HTR-8/SVneo (cell line): ENCODE data around the gene DCDC2.
"Not testable (repeated sequence)": the region's sequence is repeated elsewhere in the genome, so short reads cannot be mapped to it uniquely, and the experiment has no call there.

ENCODE experiments used
- DNase-seq: peaks from one replicate; pipeline ENCODE4 v3.0.0; 2011; ENCODE audit warnings: low spot score, mixed read lengths; ENCODE audit not compliant: insufficient read length
- FAIRE-seq: peaks from 2 replicates; lab custom pipeline; 2011; peaks lifted over from hg19 to GRCh38; lab: Jason Lieb, UNC

DCDC2 gene

GRCh38 chr6:24381476-24382219 is 23.8 kb upstream of the DCDC2 start:
- no peak for FAIRE-seq

GRCh38 chr6:24378473-24379097 is 20.7 kb upstream of the DCDC2 start:
- FAIRE-seq = no peak
- DNase-seq = no peak

More at GRCh38 chr6:24381476-24382219, 23.8 kb upstream of the DCDC2 start:
- no peak for DNase-seq

- DNase-seq (no peak), FAIRE-seq (no peak)
These were observed 19.0 kb upstream of the DCDC2 start for GRCh38 chr6:24376871-24377270.

- FAIRE-seq = no peak
- DNase-seq = no peak
These were observed 16.8 kb upstream of the DCDC2 start for GRCh38 chr6:24374612-24375011.

GRCh38 chr6:24365103-24365633 is 7.3 kb upstream of the DCDC2 start:
- not testable (repeated sequence) for FAIRE-seq, DNase-seq

GRCh38 chr6:24362363-24362762 is 4.5 kb upstream of the DCDC2 start:
- not testable (repeated sequence) for FAIRE-seq, DNase-seq

GRCh38 chr6:24359640-24360454 is 2.0 kb upstream of the DCDC2 start:
- peak; percentile 97 for FAIRE-seq

GRCh38 chr6:24358219-24358821 is 461 bp upstream of the DCDC2 start:
- DNase-seq (no peak), FAIRE-seq (no peak)

More at GRCh38 chr6:24359640-24360454, 2.0 kb upstream of the DCDC2 start:
- peak; percentile 64 for DNase-seq

GRCh38 chr6:24356310-24356973 is 1.4 kb downstream of the DCDC2 start:
- DNase-seq = no peak

GRCh38 chr6:24355393-24355792 is 2.5 kb downstream of the DCDC2 start:
- no peak for DNase-seq
- FAIRE-seq = no peak

More at GRCh38 chr6:24356310-24356973, 1.4 kb downstream of the DCDC2 start:
- FAIRE-seq = no peak

- FAIRE-seq = no peak
- no peak for DNase-seq
These were observed 4.0 kb downstream of the DCDC2 start for GRCh38 chr6:24353861-24354260.

GRCh38 chr6:24352434-24352833 is 5.4 kb downstream of the DCDC2 start:
- DNase-seq (no peak), FAIRE-seq (no peak)

GRCh38 chr6:24344976-24345375 is 12.9 kb downstream of the DCDC2 start:
- DNase-seq (no peak), FAIRE-seq (no peak)

GRCh38 chr6:24340998-24341938 is 16.6 kb downstream of the DCDC2 start:
- DNase-seq (no peak), FAIRE-seq (no peak)

- no peak for DNase-seq
- FAIRE-seq = no peak
These were observed 17.9 kb downstream of the DCDC2 start for GRCh38 chr6:24339932-24340331.

GRCh38 chr6:24334285-24334684 is 23.6 kb downstream of the DCDC2 start:
- no peak for FAIRE-seq
- DNase-seq = no peak

- DNase-seq (peak; percentile 35), FAIRE-seq (no peak)
These were observed 25.5 kb downstream of the DCDC2 start for GRCh38 chr6:24332317-24332716.

GRCh38 chr6:24330137-24330732 is 27.6 kb downstream of the DCDC2 start:
- no peak for FAIRE-seq
- DNase-seq = no peak
